IMR-90 (cell line): ENCODE data around the gene PRDM1. TPM values are rescaled to one million over a fixed set of nuclear protein-coding genes. Genes with fewer than 3 reads are reported as not detected.

Experiments used
- ATAC-seq: fragments of 200-7000 bp; cut with Tn5 transposase; 2 replicates; pipeline ENCODE4 v1.9.1; 2020; ENCODE audit warnings: low read depth, mild to moderate bottlenecking, moderate library complexity
- BruUV-seq: library from RNA; stranded (reverse); fragments of 400-500 nt; replicated peaks from 2 replicates; lab custom pipeline; 2021; lab: Mats Ljungman, UMichigan
- CTCF ChIA-PET: fragments of 300-600 bp; formaldehyde crosslinking; extraction: SDS; loops from one replicate; lab custom pipeline; 2021; ENCODE audit warnings: antibody characterized with exemption; lab: Yijun Ruan, JAX
- POLR2A ChIA-PET: fragments of 300-600 bp; sonication (Branson Sonifier 250); formaldehyde crosslinking; loops from one replicate; lab custom pipeline; 2022; ENCODE audit warnings: antibody characterized with exemption; ENCODE audit not compliant: unreplicated experiment; lab: Charles Lee
- DNase-seq: peaks from one replicate; pipeline ENCODE4 v3.0.0; 2013
- H2AFZ ChIP-seq: replicated peaks from 2 replicates; pipeline ENCODE3; 2013; ENCODE audit warnings: low read length, mild to moderate bottlenecking; ENCODE audit not compliant: poor library complexity
- H2AK5ac ChIP-seq: 2 replicates; pipeline ENCODE4 v1.6.1; 2013; ENCODE audit warnings: low read depth, low read length, inconsistent platforms
- H2AK9ac ChIP-seq: replicated peaks from 2 replicates; pipeline ENCODE3; 2013; ENCODE audit warnings: mild to moderate bottlenecking, low read depth, low read length, moderate library complexity; ENCODE audit not compliant: poor library complexity
- H2BK120ac ChIP-seq: 2 replicates; pipeline ENCODE4 v1.6.1; 2013; ENCODE audit warnings: low read depth, low read length, inconsistent platforms
- H2BK15ac ChIP-seq: 3 replicates; pipeline ENCODE4 v1.6.1; 2013; ENCODE audit warnings: low read depth, low read length, inconsistent platforms
- H2BK20ac ChIP-seq: 2 replicates; pipeline ENCODE4 v1.6.1; 2013; ENCODE audit warnings: low read depth, mild to moderate bottlenecking, inconsistent platforms, low read length, moderate library complexity
- H2BK5ac ChIP-seq: 2 replicates; pipeline ENCODE4 v1.6.1; 2013; ENCODE audit warnings: mild to moderate bottlenecking, low read depth, low read length, inconsistent platforms; ENCODE audit not compliant: poor library complexity, severe bottlenecking
- H3K14ac ChIP-seq: replicated peaks from 2 replicates; pipeline ENCODE4 v1.6.1; 2013; ENCODE audit warnings: low read depth, low read length, inconsistent platforms
- H3K18ac ChIP-seq: 2 replicates; pipeline ENCODE4 v1.6.1; 2013; ENCODE audit warnings: low read depth, low read length, control low read depth
- H3K23ac ChIP-seq: 2 replicates; pipeline ENCODE4 v1.6.1; 2013; ENCODE audit warnings: low read depth, low read length, inconsistent platforms
- H3K27ac ChIP-seq: 2 replicates; pipeline ENCODE4 v1.5.1; 2013; ENCODE audit warnings: mild to moderate bottlenecking, control low read depth, low read length; ENCODE audit not compliant: insufficient read depth
- H3K27me3 ChIP-seq: 2 replicates; pipeline ENCODE4 v1.6.1; 2013; ENCODE audit warnings: low read length; ENCODE audit not compliant: control insufficient read depth, insufficient read depth
- H3K36me3 ChIP-seq: 2 replicates; pipeline ENCODE4 v1.6.1; 2013; ENCODE audit warnings: low read length, mixed read lengths; ENCODE audit not compliant: control insufficient read depth, insufficient read depth
- H3K4ac ChIP-seq: 2 replicates; pipeline ENCODE4 v1.6.1; 2013; ENCODE audit warnings: low read depth, low read length, inconsistent platforms
- H3K4me1 ChIP-seq: 2 replicates; pipeline ENCODE4 v1.6.1; 2013; ENCODE audit warnings: low read length, mixed read lengths; ENCODE audit not compliant: control insufficient read depth, insufficient read depth
- H3K4me2 ChIP-seq: 2 replicates; pipeline ENCODE4 v1.6.1; 2013; ENCODE audit warnings: low read depth, mild to moderate bottlenecking, control low read depth, low read length, moderate library complexity
- H3K4me3 ChIP-seq: 2 replicates; pipeline ENCODE4 v1.5.1; 2013; ENCODE audit warnings: low read depth, mild to moderate bottlenecking, control low read depth, low read length, moderate library complexity; ENCODE audit not compliant: insufficient read depth
- H3K56ac ChIP-seq: 2 replicates; pipeline ENCODE4 v1.6.1; 2013; ENCODE audit warnings: low read length, inconsistent platforms; ENCODE audit not compliant: insufficient read depth; ENCODE audit errors: extremely low read depth
- H3K79me1 ChIP-seq, 2 experiments: 2 replicates each; pipeline ENCODE4 v1.6.1; 2013; ENCODE audit warnings: low read length in 2 of 2, inconsistent platforms in 1 of 2, low read depth in 1 of 2
- H3K9ac ChIP-seq: 2 replicates; pipeline ENCODE4 v1.6.1; 2013; ENCODE audit warnings: low read depth, low read length, control low read depth
- H3K9me1 ChIP-seq: 2 replicates; pipeline ENCODE4 v1.6.1; 2013; ENCODE audit warnings: low read length, inconsistent platforms; ENCODE audit not compliant: insufficient read depth
- H3K9me3 ChIP-seq: 2 replicates; pipeline ENCODE4 v1.6.1; 2013; ENCODE audit warnings: low read length; ENCODE audit not compliant: control insufficient read depth, insufficient read depth
- H4K20me1 ChIP-seq: 2 replicates; pipeline ENCODE4 v1.6.1; 2013; ENCODE audit warnings: low read length, inconsistent platforms; ENCODE audit not compliant: insufficient read depth
- H4K5ac ChIP-seq: 2 replicates; pipeline ENCODE4 v1.6.1; 2013; ENCODE audit warnings: mild to moderate bottlenecking, low read depth, low read length, control low read depth
- H4K8ac ChIP-seq, 2 experiments: 2 replicates each; pipeline ENCODE4 v1.6.1; 2013; ENCODE audit warnings: low read depth in 2 of 2, low read length in 2 of 2, control low read depth in 1 of 2, inconsistent platforms in 1 of 2
- H4K91ac ChIP-seq: 2 replicates; pipeline ENCODE4 v1.6.1; 2013; ENCODE audit warnings: low read depth, low read length, inconsistent platforms; ENCODE audit not compliant: insufficient read depth
- BHLHE40 ChIP-seq: fragments of 150-350 bp; IDR thresholded peaks from 2 replicates; pipeline ENCODE4 v1.6.1; 2016; ENCODE audit warnings: mild to moderate bottlenecking, low read depth, low read length
- CHD1 ChIP-seq: IDR thresholded peaks from 2 replicates; pipeline ENCODE4 v1.6.1; 2012; ENCODE audit warnings: low read depth, low read length, improper control_type of control experiment
- FOS ChIP-seq: fragments of 150-350 bp; IDR thresholded peaks from 2 replicates; pipeline ENCODE4 v1.6.1; 2016; ENCODE audit warnings: low read depth, low read length
- MAFK ChIP-seq: IDR thresholded peaks from 2 replicates; pipeline ENCODE4 v1.6.1; 2012; ENCODE audit warnings: low read depth, low read length, improper control_type of control experiment
- RAD21 ChIP-seq: IDR thresholded peaks from 2 replicates; pipeline ENCODE4 v1.6.1; 2012; ENCODE audit warnings: low read length, improper control_type of control experiment
- WGBS, 2 experiments: methylation state at CpG; one replicate each; pipeline versions ENCODE4 v1.1.5 to v1.1.7; 2013; ENCODE audit warnings: missing lambda C conversion rate in 2 of 2; ENCODE audit not compliant: insufficient read length in 1 of 2; ENCODE audit errors: extremely low coverage in 2 of 2; 5-methylcytosine and 5-hydroxymethylcytosine counted together
- dilution Hi-C: fragments of 300-500 bp; cut with HindIII; formaldehyde crosslinking; loops from one replicate; pipeline ENCODE4 v1.14.3; 2018; ENCODE audit warnings: low sequenced_read_pairs; ENCODE audit not compliant: unreplicated experiment
- in situ Hi-C: fragments of 300-500 bp; cut with MboI; formaldehyde crosslinking; loops from 3 replicates; pipeline ENCODE4 v1.14.3; 2019; ENCODE audit warnings: low sequenced_read_pairs, inconsistent platforms, mixed read lengths
- intact Hi-C: fragments of 100-400 bp; cut with micrococcal nuclease; formaldehyde crosslinking; loops from 2 replicates; pipeline ENCODE4 v1.10.0; 2022
- polyA plus RNA-seq, 3 experiments: library from polyadenylated mRNA; depleted of rRNA; stranded (reverse); fragments of >200 nt; gene quantifications; 2 replicates each; pipeline ENCODE4 v1.2.3, GENCODE V29; 2012; ENCODE audit warnings: low replicate concordance in 1 of 3
- total RNA-seq: library from RNA; depleted of rRNA; stranded (reverse); fragments of >200 nt; gene quantifications from 2 replicates; pipeline ENCODE4 v1.2.3, GENCODE V29; 2012

PRDM1 gene
- total and polyA plus RNA-seq, 2 of the 4 experiments (the other 2 are of a cell fraction) = 2.3 to 3.0 TPM

DNA sequence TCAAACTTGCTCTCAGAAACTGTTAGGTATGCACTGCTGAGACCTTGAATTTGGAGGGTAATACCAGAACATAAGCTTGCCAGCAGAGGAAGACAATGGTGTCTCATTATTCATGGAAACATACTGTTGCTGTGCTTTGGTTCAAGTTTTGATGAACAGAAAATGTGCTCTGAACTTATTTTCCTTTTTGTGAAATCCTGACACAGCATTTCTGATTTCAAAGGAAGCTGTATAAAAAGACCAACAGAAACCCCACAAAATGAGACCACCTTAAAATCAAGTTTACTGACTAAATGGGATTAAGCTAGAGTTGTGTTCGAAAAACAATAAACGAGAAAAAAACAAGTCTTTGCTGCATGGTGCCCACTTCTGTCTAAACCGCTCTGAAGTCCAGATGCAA lies 70.3 kb downstream of the PRDM1 start:
- POLR2A ChIA-PET = no interaction called here
- no TSS peak for BruUV-seq
- Histone ChIP-seq H3K56ac (no peak overlapping the region), H3K4me3 (no peak overlapping the region), H3K23ac (no peak overlapping the region), H3K9ac (no peak overlapping the region), H4K20me1 (no peaks in the 10 kb centered on the region), H2BK20ac (0 out of 2 replicates have a peak overlapping the region, but pooled peaks have one; percentile 78), H3K4ac (no peak overlapping the region), H3K14ac (peak overlapping the region; percentile 17; the same call in 1 of the 2 replicates), H2AK5ac (no peak overlapping the region), H3K18ac (no peak overlapping the region), H3K27me3 (no peaks in the 10 kb centered on the region), H3K79me1 (no peaks in the 10 kb centered on the region), H2AFZ (no peak overlapping the region), H2AK9ac (no peak overlapping the region), H4K91ac (no peak overlapping the region), H3K36me3 (no peaks in the 10 kb centered on the region), H2BK5ac (no peak overlapping the region), H3K27ac (no peak overlapping the region), H2BK120ac (peak overlapping the region; percentile 68; the same call in 1 of the 2 replicates), H4K8ac (no peak overlapping the region), H3K9me3 (no peaks in the 10 kb centered on the region), H3K9me1 (peaks cover 21% of the 10 kb centered on the region), H3K4me1 (peaks cover 14% of the 10 kb centered on the region), H3K4me2 (no peak overlapping the region), H2BK15ac (peak overlapping the region; percentile 86; the same call in 1 of the 3 replicates), H4K5ac (peak overlapping the region; percentile 27; the same call in 1 of the 2 replicates)
- DNase-seq (no peak), ATAC-seq (no peak)
- dilution Hi-C loops (no loop called here), in situ Hi-C loops (no loop called here), intact Hi-C loops (no loop called here)
- WGBS, 2 experiments = no CpG with 5 or more reads among the region's 3 CpGs
- CTCF ChIA-PET = no interaction called here
- TF ChIP-seq RAD21 = no peak
- TF ChIP-seq CHD1 = no peak
- TF ChIP-seq BHLHE40 = no peak
- TF ChIP-seq FOS = no peak
- peak; percentile 79 for TF ChIP-seq MAFK
